ENCODE data around the gene LUZP4. TPM values are rescaled to one million over a fixed set of nuclear protein-coding genes. Genes with fewer than 3 reads are reported as not detected.

The LUZP4 gene
- polyA plus RNA-seq, 1 of the 3 experiments (the other 2 are of a cell fraction), result not detected

GRCh38 chrX:115356369-115356768 lies 66.9 kb downstream of the LUZP4 start:
- Histone ChIP-seq H3K9me2 (no peaks in the 10 kb centered on the region), H3K27me3 (ENCODE audit: insufficient read depth) (no peaks in the 10 kb centered on the region), H3F3A (replicated peaks; ENCODE audit: insufficient read depth) (no peaks in the 10 kb centered on the region), H3K9me3 (no peaks in the 10 kb centered on the region), H3K27ac (ENCODE audit: low read depth in 2 of 2, low read length in 1 of 2) (no peak overlapping the region), H3K9ac (no peak overlapping the region), H2AFZ (ENCODE audit: low read depth) (no peak overlapping the region), H3K4me1 (ENCODE audit: control insufficient read depth in 1 of 2, insufficient read depth in 2 of 2, low read depth in 1 of 2, low read length in 1 of 2) (no peaks in the 10 kb centered on the region), H3K4me3 (ENCODE audit: low read depth in 2 of 2, low read length in 1 of 2) (no peak overlapping the region), H3K79me2 (ENCODE audit: insufficient read depth) (no peaks in the 10 kb centered on the region), H3K4me2 (no peak overlapping the region), H3K36me3 (replicated peaks in 1 of 2; ENCODE audit: control insufficient read depth in 1 of 2, insufficient read depth in 2 of 2, low read length in 1 of 2) (no peaks in the 10 kb centered on the region), H4K20me1 (ENCODE audit: insufficient read depth) (no peaks in the 10 kb centered on the region)
- TF ChIP-seq CTCF (IDR thresholded peaks at IDR 0.05) (no peak), JUND (IDR thresholded peaks at IDR 0.05) (no peak), FOSL2 (IDR thresholded peaks at IDR 0.05; ENCODE audit: borderline replicate concordance, low read depth) (no peak), SMC3 (IDR thresholded peaks at IDR 0.05; ENCODE audit: low read depth, low read length) (no peak), TAF1 (IDR thresholded peaks at IDR 0.05; ENCODE audit: borderline replicate concordance, low read depth, low read length) (no peak), EZH2phosphoT487 (IDR thresholded peaks at IDR 0.05; ENCODE audit: borderline replicate concordance, low read depth) (no peak), RAD21 (IDR thresholded peaks at IDR 0.05; ENCODE audit: low read length) (no peak), RCOR1 (IDR thresholded peaks at IDR 0.05; ENCODE audit: low read length) (no peak), IRF3 (IDR thresholded peaks at IDR 0.05; ENCODE audit: low read depth, low read length) (no peak), ELF1 (IDR thresholded peaks at IDR 0.05) (no peak), RFX5 (IDR thresholded peaks at IDR 0.05; ENCODE audit: low read length) (no peak), ZBTB33 (IDR thresholded peaks at IDR 0.05; ENCODE audit: borderline replicate concordance, low read depth) (no peak), MXI1 (IDR thresholded peaks at IDR 0.05; ENCODE audit: low read depth, low read length) (no peak), CHD2 (IDR thresholded peaks at IDR 0.05; ENCODE audit: low read length, partially characterized antibody) (no peak), YY1 (IDR thresholded peaks at IDR 0.05; ENCODE audit: low read depth) (no peak), MAX (IDR thresholded peaks at IDR 0.05; ENCODE audit: low read depth) (no peak), NRF1 (IDR thresholded peaks at IDR 0.05; ENCODE audit: low read depth, low read length) (no peak)
- CTCF ChIA-PET, result no interaction called here
- DNase-seq, result no peak
- POLR2A ChIA-PET, result no interaction called here
- 48% methylated on average over 4 of the region's 4 CpGs for WGBS (ENCODE audit: low lambda C conversion rate)

Other genes with a start within 250 kb of the LUZP4 start
- not detected in 2 replicates for gene RBMXL3, start 100.3 kb upstream of the LUZP4 start, polyA plus RNA-seq (2012; rRNA removed)
- 1.7 and 2.3 TPM in 2 replicates for gene LRCH2, start 55.6 kb upstream of the LUZP4 start, polyA plus RNA-seq (2012; rRNA removed)

Measured in SK-N-SH (cell line).